Measurements from ENCODE around the gene FBXO2. TPM values are rescaled to one million over a fixed set of nuclear protein-coding genes. Genes with fewer than 3 reads are reported as not detected.
A peak's percentile ranks its signal among the peaks of the same experiment; 100 is the strongest.

The FBXO2 gene
- total RNA-seq, 1 donor from 2014 or later, result 5.6 TPM

DNA sequence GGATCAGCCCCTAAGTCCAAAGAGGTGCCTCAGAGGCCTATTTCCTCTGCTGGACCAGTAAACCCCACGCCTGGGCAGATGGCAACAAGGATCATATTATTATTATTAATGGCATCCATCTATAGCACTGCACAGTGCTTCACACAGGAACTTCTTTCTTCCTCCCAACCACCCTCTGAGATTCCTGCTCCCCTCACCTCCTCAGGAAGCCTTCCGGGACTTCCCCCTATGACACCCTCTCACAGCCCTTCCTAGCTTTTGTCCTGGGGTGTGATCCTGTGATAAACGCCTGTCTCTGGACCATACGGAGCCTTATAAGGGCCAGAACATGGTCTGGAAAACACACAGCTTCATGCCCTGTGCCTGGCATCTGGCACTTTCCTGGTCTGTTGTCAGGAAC is 3.2 kb downstream of the FBXO2 start:
- H3K27me3 Mint-ChIP-seq, result peaks cover 46% of the 10 kb centered on the region
- H3K4me3 Mint-ChIP-seq (ENCODE audit: low read depth), result peak overlapping the region; percentile 35
- peak overlapping the region; percentile 82 for H3K27ac Mint-ChIP-seq
- no peaks in the 10 kb centered on the region for H3K36me3 Mint-ChIP-seq (ENCODE audit: insufficient read depth)
- no peak for DNase-seq (ENCODE audit: low spot score, unreplicated experiment)
- no peaks in the 10 kb centered on the region for H3K9me3 Mint-ChIP-seq (ENCODE audit: low read depth)
- peaks cover 9% of the 10 kb centered on the region for H3K4me1 Mint-ChIP-seq (ENCODE audit: low read depth)
- TF ChIP-seq, protein P1, sequence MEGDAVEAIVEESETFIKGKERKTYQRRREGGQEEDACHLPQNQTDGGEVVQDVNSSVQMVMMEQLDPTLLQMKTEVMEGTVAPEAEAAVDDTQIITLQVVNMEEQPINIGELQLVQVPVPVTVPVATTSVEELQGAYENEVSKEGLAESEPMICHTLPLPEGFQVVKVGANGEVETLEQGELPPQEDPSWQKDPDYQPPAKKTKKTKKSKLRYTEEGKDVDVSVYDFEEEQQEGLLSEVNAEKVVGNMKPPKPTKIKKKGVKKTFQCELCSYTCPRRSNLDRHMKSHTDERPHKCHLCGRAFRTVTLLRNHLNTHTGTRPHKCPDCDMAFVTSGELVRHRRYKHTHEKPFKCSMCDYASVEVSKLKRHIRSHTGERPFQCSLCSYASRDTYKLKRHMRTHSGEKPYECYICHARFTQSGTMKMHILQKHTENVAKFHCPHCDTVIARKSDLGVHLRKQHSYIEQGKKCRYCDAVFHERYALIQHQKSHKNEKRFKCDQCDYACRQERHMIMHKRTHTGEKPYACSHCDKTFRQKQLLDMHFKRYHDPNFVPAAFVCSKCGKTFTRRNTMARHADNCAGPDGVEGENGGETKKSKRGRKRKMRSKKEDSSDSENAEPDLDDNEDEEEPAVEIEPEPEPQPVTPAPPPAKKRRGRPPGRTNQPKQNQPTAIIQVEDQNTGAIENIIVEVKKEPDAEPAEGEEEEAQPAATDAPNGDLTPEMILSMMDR (IDR thresholded peaks at IDR 0.05; ENCODE audit: unreplicated experiment), result no peak

DNA sequence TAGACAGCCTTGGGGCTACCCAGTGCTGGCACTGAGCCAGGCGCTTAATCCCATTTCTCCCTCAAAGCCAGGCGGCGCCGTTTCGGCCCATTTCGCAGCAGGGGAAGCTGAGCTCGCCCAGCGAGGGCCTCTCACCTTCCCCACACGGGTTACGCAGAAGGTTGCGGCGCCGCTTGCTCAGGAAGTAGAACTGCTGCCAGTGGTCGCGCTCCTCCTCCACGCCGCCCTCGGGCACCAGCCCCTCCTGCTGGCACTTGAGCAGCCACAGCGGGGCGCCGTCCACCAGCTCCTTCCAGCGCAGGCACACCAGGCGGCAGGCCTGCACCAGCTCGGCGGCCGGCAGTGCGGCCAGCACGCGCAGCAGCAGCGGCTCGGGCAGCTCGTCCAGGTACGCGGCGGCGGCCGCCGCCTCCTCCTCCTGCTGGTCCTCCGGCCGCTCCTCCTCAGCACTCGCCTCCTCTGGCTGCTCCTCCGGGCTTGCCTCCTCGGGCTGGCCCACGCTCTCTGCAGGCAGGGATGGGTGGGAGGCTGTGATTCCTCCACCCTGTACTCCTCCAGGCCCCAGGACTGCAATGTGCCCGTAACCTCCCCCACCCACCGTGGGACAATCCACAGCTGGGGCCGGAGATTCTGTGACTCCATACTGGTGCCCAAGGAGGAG is 3.8 kb downstream of the FBXO2 start:
- Mint-ChIP-seq H3K4me1 (ENCODE audit: low read depth) (peaks cover 7% of the 10 kb centered on the region), H3K9me3 (ENCODE audit: low read depth) (no peaks in the 10 kb centered on the region), H3K27me3 (peaks cover 46% of the 10 kb centered on the region), H3K4me3 (ENCODE audit: low read depth) (peak overlapping the region; percentile 35), H3K36me3 (ENCODE audit: insufficient read depth) (no peaks in the 10 kb centered on the region), H3K27ac (peak overlapping the region; percentile 82)
- TF ChIP-seq, protein P1 (IDR thresholded peaks at IDR 0.05; ENCODE audit: unreplicated experiment), result peak; percentile 77
- DNase-seq (ENCODE audit: low spot score, unreplicated experiment), result peak; percentile 75

DNA sequence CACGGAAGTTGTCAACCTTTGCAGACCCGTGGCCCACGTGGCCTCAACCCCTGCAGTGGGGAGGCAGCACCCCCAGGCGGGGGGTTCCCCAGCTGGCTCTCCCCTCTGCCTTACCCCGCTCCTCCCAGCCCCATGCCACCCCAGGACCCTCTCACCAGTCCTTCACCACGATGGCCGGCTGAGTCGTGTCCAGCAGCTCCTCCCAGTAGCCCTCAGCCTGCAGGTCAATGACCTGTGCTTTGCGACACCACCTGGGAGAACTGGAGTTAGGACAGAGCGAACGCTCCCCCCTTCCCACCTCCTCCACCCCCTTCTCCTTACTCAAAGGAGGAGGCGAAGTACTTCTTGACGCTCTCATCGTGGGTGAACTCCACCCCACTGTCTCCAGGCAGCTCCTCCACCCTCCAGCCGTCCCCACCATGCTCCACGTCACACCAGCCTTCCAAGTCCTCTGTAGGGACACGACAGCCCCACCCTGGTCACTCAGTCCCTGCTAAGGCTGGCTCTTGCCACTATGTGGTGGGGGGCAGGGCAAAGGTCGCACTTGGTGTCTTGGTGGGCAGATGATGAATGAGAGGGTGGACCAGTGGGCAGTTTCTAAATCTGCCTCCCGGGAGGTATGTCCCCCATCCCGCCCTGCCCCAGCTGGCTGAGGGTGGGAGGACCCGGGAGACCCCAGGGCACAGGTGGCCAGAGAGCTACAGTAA is 4.5 kb downstream of the FBXO2 start:
- Mint-ChIP-seq H3K4me3 (ENCODE audit: low read depth) (no peak overlapping the region), H3K27ac (no peak overlapping the region), H3K9me3 (ENCODE audit: low read depth) (no peaks in the 10 kb centered on the region), H3K4me1 (ENCODE audit: low read depth) (peaks cover 7% of the 10 kb centered on the region), H3K36me3 (ENCODE audit: insufficient read depth) (no peaks in the 10 kb centered on the region), H3K27me3 (peaks cover 46% of the 10 kb centered on the region)
- TF ChIP-seq, protein P1 (IDR thresholded peaks at IDR 0.05; ENCODE audit: unreplicated experiment), result no peak
- no peak for DNase-seq (ENCODE audit: low spot score, unreplicated experiment)

DNA sequence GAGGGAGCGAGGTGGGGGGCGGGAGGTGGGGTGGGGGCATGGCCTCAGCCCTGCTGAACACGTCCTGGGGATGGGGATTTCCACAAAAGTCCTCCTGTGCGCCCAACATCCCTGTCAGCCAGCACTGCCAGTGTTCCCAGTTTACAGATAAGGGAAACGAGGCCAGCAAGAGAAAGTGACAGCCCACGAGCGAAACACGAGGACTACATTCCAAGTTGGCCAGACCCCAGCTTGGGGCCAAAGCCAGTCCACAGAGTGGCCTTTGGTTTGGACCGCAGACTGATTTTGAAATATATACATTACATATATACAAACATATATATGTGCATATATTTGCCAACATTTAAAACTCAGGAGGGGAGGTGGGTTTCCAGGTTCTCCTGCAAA is 5.0 kb downstream of the FBXO2 start:
- TF ChIP-seq, protein P1 (IDR thresholded peaks at IDR 0.05; ENCODE audit: unreplicated experiment), result no peak
- peaks cover 7% of the 10 kb centered on the region for H3K4me1 Mint-ChIP-seq (ENCODE audit: low read depth)
- DNase-seq (ENCODE audit: low spot score, unreplicated experiment), result no peak
- H3K9me3 Mint-ChIP-seq (ENCODE audit: low read depth), result no peaks in the 10 kb centered on the region
- H3K27ac Mint-ChIP-seq, result no peak overlapping the region
- no peak overlapping the region for H3K4me3 Mint-ChIP-seq (ENCODE audit: low read depth)
- no peaks in the 10 kb centered on the region for H3K36me3 Mint-ChIP-seq (ENCODE audit: insufficient read depth)
- peaks cover 46% of the 10 kb centered on the region for H3K27me3 Mint-ChIP-seq

DNA sequence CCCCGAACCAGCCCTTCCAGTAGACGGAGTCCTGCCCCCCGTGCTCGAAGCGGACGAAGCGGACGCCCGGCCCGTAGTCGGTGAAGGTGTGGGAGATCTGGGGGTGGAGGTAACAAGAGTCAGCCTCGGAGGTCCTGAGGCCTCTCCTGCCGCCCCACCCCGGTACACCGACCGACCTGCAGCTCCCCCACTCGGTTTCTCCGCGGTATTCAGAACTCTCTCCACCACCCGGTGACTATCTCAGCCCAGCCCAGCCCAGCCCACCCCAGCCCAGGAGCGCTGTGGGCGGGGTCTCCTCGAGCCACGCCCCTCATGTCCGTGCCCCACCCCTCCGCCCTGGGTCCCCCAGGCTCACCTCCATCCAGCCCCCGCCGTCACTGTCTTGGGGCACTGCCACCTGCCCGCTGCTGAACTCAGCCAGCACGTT is 5.5 kb downstream of the FBXO2 start:
- Mint-ChIP-seq H3K27ac (no peak overlapping the region), H3K4me1 (ENCODE audit: low read depth) (peaks cover 7% of the 10 kb centered on the region), H3K36me3 (ENCODE audit: insufficient read depth) (no peaks in the 10 kb centered on the region), H3K4me3 (ENCODE audit: low read depth) (no peak overlapping the region), H3K27me3 (peaks cover 47% of the 10 kb centered on the region), H3K9me3 (ENCODE audit: low read depth) (no peaks in the 10 kb centered on the region)
- TF ChIP-seq, protein P1 (IDR thresholded peaks at IDR 0.05; ENCODE audit: unreplicated experiment), result no peak
- DNase-seq (ENCODE audit: low spot score, unreplicated experiment), result no peak

All from progenitor cell of endocrine pancreas (in vitro differentiated cells).